GM19099 (cell line): ENCODE measurements around the gene SKAP1.
A peak's percentile ranks its signal among the peaks of the same experiment; 100 is the strongest.

Experiments used
- POLR2A ChIP-seq: IDR thresholded peaks from 3 replicates; pipeline ENCODE4 v1.6.1; 2011; ENCODE audit warnings: low read depth; ENCODE audit not compliant: insufficient read length; ENCODE audit errors: extremely low read depth

The SKAP1 gene

DNA sequence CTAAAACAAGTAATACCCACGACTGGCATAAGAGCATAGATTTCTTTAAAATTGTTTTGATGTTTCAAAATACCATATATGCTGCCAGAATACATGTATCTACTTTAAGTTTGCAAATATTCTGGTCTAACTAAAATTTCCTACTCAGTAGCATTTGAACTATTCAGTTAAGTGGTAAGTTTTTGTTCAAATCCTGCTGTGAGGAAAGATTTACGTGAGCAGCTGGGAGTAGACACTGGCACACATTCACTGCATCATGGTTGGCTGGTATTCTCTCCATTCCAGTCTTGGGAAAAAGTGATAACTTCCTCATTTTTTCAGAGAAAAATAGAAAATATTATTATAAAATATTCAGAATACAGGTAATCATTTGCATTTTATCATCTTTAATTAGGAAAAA is 133.6 kb downstream of the SKAP1 start:
- TF ChIP-seq POLR2A = no peak

- peak; percentile 23 for TF ChIP-seq POLR2A
Measured at GRCh38 chr17:48295362-48296288, 134.4 kb downstream of the SKAP1 start.

- no peak for TF ChIP-seq POLR2A
Measured at GRCh38 chr17:48294806-48295361, 135.1 kb downstream of the SKAP1 start.

- no peak for TF ChIP-seq POLR2A
Measured at GRCh38 chr17:48294020-48294805, 135.8 kb downstream of the SKAP1 start.

DNA sequence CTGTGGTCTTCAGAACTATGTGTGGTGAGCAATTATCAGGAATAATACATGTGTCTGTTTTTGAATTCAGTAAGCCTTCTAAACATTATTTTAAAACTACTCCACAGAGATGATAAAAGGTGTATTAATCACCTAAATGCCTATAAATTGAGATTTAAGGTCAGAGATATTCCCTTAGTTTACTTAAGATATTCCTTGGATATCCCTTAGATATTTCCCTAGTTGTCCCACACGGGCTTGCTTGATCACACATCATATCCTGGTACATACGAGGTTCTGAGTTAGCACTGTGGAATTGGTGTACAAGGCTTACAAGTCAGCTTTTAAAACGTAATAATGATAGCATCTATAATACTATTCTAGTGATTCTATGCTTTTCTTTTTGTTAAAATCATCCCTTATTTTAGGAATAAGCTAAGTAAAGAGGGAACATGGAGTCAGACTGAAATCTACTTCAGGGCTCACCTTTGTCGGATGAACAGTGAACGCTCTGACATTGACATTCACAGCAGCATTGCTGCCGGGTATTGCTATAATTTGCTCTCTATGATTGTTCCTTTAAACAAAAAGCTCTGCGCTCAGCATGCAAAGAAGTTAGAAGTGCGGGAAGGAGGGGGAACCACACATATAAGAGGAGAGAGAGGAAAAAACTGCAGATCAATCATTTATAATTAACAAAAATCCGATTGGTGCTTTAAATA is 136.5 kb downstream of the SKAP1 start:
- no peak for TF ChIP-seq POLR2A

- TF ChIP-seq POLR2A = no peak
Measured at GRCh38 chr17:48290378-48290777, 139.6 kb downstream of the SKAP1 start.

DNA sequence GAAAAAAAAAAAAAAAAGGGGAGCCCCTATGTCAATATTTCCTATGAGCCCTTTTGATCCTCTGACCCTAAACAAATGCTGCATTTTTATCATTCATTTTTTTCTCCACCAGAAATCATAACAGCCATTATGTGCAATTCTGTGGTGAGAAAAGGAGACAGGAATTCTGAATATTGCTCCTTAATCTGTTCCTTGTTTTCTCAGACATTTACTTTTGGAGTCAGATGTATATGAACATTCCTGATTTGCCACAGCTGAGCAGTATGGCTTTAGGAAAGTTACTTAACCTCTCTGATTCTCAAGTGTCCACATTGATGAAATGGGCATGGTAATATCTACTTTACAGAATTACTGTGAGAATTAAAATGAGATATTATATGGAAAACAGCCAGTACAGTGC is 144.4 kb downstream of the SKAP1 start:
- TF ChIP-seq POLR2A = no peak

- TF ChIP-seq POLR2A = no peak
Measured at GRCh38 chr17:48283907-48284306, 146.1 kb downstream of the SKAP1 start.

GRCh38 chr17:48283411-48283810 is 146.6 kb downstream of the SKAP1 start:
- no peak for TF ChIP-seq POLR2A

GRCh38 chr17:48282303-48282702 is 147.7 kb downstream of the SKAP1 start:
- no peak for TF ChIP-seq POLR2A

GRCh38 chr17:48278760-48279491 is 151.1 kb downstream of the SKAP1 start:
- TF ChIP-seq POLR2A = no peak

DNA sequence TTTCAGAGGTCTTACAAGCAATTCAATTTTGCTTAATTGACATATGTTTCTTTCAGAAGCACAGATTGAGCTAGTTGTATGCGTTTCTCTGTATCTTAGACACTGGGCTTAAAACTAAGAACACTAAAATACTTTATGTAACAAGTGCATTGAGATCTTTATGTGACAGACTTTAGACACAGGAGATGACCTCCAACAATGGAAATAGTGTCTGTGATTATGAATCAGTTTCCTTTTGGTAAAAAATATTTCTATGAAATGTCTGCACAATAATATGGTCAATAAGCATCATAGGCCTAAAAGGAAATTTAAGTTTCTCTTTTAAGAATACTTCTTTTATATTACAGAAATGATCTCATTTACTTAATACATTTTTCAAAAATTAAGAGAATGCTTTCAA is 153.2 kb downstream of the SKAP1 start:
- TF ChIP-seq POLR2A = no peak

- TF ChIP-seq POLR2A = no peak
Measured at GRCh38 chr17:48270899-48271298, 159.1 kb downstream of the SKAP1 start.

DNA sequence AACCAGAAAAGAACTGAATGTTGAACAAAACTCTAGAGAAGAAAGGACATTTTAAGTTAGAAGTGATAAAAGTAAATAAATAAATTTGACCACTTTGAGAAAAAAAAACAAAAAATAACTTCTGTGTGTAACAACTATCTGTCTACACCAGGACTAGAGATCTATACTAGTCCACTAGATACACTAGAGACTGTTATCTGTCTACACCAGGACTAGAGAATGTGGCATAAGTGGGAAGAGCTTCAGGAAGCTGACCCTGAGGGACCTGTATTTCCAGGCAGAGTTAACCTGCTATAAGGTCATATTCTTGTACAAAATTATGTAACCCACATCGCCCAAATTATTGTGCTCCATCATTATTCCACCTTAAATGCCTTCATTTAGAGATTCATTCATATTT is 160.8 kb downstream of the SKAP1 start:
- no peak for TF ChIP-seq POLR2A

GRCh38 chr17:48263731-48264035 is 166.3 kb downstream of the SKAP1 start:
- TF ChIP-seq POLR2A = no peak

DNA sequence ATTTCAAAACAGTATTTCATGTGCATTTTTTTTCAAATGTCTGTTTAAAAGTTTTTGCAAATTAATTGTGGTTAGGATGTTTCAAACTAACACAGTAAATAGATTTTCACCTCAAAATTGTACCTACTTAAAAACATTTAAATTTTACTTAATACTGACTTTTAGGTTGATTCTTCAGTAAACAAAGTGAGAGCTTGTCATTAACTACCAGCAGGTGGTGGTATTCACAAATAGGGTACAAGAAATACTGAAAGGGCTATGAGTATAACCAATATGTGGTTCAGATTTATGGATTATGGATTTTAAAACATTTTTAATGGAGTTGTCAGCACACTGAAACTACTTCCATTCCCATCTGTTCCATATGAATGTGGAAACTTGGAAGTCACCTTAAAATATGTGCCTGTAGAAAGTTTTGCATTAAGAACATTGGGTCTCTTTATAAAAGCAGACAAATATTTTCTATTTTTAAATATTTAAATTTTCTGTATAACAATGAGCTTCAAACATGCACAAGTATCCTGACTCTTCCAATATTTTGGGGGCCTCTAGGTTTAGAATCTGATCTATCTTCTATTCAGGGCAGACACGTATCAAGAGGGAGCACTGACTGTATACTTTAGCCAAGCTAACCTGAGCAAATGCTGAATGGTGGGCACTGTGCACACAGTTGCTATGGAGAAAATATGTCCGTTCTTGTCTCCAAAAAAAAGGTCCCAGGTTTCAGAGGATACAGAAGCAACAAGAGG is 166.9 kb downstream of the SKAP1 start:
- TF ChIP-seq POLR2A = no peak
